ENCODE data around the gene DOCK4. TPM values are rescaled to one million over a fixed set of nuclear protein-coding genes. Genes with fewer than 3 reads are reported as not detected.

DOCK4 gene
- total RNA-seq, 1 donor from 2014 or later, result 4.5 TPM

DNA sequence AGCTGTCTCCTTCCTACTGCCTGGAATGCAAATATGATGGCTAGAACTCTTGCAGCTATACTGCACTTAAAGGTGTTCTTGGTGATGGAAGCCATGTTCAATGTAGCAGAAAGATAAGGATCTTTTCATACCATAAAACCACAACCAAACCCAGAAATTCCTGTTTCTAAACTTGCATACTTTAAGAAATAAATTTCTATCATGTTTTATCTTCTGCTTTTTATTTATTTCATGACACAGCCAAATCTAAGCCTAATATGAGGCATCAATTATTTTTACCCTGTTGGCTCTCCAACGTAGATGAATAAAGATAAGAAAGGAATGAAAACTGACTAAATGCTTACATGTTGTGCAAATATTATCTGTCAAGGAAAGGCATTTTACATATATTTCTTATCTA lies 224.1 kb downstream of the DOCK4 start:
- Histone ChIP-seq H3K27me3 (ENCODE audit: control insufficient read depth, insufficient read depth, low read length) (no peaks in the 10 kb centered on the region), H3K36me3 (ENCODE audit: control insufficient read depth, insufficient read depth, low read length) (no peaks in the 10 kb centered on the region), H3K4me3 (ENCODE audit: low read depth, low read length) (no peak overlapping the region)
- FAIRE-seq (no peak), DNase-seq (ENCODE audit: low read depth) (no peak)
- TF ChIP-seq, protein P1, sequence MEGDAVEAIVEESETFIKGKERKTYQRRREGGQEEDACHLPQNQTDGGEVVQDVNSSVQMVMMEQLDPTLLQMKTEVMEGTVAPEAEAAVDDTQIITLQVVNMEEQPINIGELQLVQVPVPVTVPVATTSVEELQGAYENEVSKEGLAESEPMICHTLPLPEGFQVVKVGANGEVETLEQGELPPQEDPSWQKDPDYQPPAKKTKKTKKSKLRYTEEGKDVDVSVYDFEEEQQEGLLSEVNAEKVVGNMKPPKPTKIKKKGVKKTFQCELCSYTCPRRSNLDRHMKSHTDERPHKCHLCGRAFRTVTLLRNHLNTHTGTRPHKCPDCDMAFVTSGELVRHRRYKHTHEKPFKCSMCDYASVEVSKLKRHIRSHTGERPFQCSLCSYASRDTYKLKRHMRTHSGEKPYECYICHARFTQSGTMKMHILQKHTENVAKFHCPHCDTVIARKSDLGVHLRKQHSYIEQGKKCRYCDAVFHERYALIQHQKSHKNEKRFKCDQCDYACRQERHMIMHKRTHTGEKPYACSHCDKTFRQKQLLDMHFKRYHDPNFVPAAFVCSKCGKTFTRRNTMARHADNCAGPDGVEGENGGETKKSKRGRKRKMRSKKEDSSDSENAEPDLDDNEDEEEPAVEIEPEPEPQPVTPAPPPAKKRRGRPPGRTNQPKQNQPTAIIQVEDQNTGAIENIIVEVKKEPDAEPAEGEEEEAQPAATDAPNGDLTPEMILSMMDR (IDR thresholded peaks at IDR 0.05; ENCODE audit: insufficient read depth, low read length, severe bottlenecking), result no peak

DNA sequence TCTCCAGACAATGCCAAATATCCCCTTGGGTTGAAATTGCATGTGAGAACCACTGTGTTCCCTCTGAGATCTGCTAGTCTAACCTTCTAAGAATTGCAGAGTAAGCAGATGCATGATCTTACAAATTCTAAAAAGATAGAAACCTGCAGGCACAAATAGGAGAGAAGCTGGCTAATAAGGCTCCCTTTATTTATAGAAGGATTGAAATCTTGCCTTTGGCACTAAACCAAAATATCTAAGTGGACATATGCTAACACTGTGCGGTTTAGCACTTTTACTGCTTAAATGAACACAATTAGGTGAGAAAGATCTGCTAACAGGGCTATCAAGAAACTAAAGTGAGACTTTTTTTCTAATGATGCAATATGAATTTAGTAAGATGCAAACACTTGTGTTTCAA lies 225.5 kb downstream of the DOCK4 start:
- TF ChIP-seq, protein P1 (IDR thresholded peaks at IDR 0.05; ENCODE audit: insufficient read depth, low read length, severe bottlenecking), result no peak
- no peaks in the 10 kb centered on the region for H3K36me3 ChIP-seq (ENCODE audit: control insufficient read depth, insufficient read depth, low read length)
- DNase-seq (ENCODE audit: low read depth), result no peak
- no peak for FAIRE-seq
- H3K4me3 ChIP-seq (ENCODE audit: low read depth, low read length), result no peak overlapping the region
- H3K27me3 ChIP-seq (ENCODE audit: control insufficient read depth, insufficient read depth, low read length), result no peaks in the 10 kb centered on the region

DNA sequence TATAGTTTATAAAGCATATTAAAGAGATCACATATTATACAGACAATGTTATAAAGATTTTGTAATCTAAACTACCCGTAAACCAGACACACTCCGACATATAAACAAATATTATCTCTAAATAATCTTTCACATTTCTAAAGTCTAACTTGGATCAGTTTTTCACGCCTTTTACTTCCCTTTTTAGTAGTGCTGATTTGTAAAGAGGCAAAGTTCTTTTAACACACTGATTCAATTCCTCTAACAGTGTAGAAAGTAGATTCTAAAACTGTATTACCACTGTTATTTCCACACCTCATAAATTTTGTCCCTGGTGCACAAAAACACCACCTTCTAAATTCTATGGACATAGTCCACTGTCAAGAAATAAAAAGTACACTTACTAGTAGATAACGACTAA lies 230.9 kb downstream of the DOCK4 start:
- Histone ChIP-seq H3K36me3 (ENCODE audit: control insufficient read depth, insufficient read depth, low read length) (no peaks in the 10 kb centered on the region), H3K27me3 (ENCODE audit: control insufficient read depth, insufficient read depth, low read length) (no peaks in the 10 kb centered on the region), H3K4me3 (ENCODE audit: low read depth, low read length) (no peak overlapping the region)
- DNase-seq (ENCODE audit: low read depth), result no peak
- TF ChIP-seq, protein P1 (IDR thresholded peaks at IDR 0.05; ENCODE audit: insufficient read depth, low read length, severe bottlenecking), result no peak
- no peak for FAIRE-seq

DNA sequence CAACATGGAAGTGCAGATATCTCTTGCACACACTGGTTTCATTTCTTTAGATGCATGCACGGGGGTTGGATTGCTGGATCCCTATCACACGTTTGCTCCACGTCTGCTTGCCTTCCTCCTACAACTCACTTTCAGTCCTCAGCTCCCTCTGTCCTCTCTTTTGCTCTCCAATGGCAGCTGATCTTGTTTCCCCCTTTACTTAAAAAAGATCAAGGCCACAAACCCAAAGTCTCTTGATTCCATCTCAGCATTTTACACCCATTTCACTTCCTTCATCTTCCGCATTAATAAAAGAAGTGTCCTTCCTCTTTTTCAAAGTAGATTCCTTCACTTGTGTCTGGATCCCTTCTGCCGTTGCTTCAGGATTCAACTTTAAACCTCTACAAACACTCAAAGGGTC lies 245.2 kb downstream of the DOCK4 start:
- no peak for DNase-seq (ENCODE audit: low read depth)
- TF ChIP-seq, protein P1 (IDR thresholded peaks at IDR 0.05; ENCODE audit: insufficient read depth, low read length, severe bottlenecking), result no peak
- no peaks in the 10 kb centered on the region for H3K27me3 ChIP-seq (ENCODE audit: control insufficient read depth, insufficient read depth, low read length)
- FAIRE-seq, result no peak
- no peak overlapping the region for H3K4me3 ChIP-seq (ENCODE audit: low read depth, low read length)
- no peaks in the 10 kb centered on the region for H3K36me3 ChIP-seq (ENCODE audit: control insufficient read depth, insufficient read depth, low read length)

DNA sequence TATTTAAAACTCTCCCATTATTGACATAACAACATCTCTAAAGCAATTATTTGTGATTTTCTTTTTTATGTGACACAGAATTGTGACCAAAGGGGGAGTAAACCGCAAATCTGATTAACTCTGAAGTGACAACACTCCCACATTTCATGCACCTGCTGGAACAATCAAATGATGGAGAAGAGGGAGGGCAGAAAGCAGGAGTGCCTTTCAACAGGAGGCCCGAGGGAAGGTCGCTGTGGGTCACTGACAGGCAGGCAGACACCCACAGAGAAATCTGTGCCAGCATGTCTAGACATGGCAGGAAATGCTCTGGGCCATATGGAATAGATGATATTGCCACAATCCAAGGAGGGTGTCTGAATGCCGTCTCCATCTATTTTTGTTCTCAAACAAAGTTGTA lies 247.3 kb downstream of the DOCK4 start:
- no peaks in the 10 kb centered on the region for H3K27me3 ChIP-seq (ENCODE audit: control insufficient read depth, insufficient read depth, low read length)
- H3K36me3 ChIP-seq (ENCODE audit: control insufficient read depth, insufficient read depth, low read length), result no peaks in the 10 kb centered on the region
- no peak overlapping the region for H3K4me3 ChIP-seq (ENCODE audit: low read depth, low read length)
- DNase-seq (ENCODE audit: low read depth) (peak; percentile 73), FAIRE-seq (no peak)
- TF ChIP-seq, protein P1 (IDR thresholded peaks at IDR 0.05; ENCODE audit: insufficient read depth, low read length, severe bottlenecking), result no peak

DNA sequence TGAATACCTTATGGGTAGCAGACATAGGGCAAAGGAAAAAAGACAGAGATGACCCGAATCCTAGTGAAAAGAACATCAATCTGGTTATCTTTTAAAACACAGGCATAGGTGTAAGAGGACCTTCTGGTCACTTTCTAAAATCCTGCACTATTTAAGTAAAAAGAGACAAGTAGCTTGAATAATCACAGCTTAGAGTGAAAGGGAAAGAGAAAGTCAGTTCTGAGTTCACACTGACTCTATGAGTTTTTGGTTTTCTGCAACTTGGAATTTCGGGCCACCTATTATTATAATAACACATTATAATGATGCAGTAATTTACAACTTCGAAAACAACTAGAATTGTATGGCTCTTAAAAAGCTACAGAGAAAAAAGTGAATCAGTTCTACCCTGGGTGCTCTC lies 247.8 kb downstream of the DOCK4 start:
- H3K27me3 ChIP-seq (ENCODE audit: control insufficient read depth, insufficient read depth, low read length), result no peaks in the 10 kb centered on the region
- no peak for FAIRE-seq
- H3K4me3 ChIP-seq (ENCODE audit: low read depth, low read length), result no peak overlapping the region
- TF ChIP-seq, protein P1 (IDR thresholded peaks at IDR 0.05; ENCODE audit: insufficient read depth, low read length, severe bottlenecking), result no peak
- DNase-seq (ENCODE audit: low read depth), result no peak
- H3K36me3 ChIP-seq (ENCODE audit: control insufficient read depth, insufficient read depth, low read length), result no peaks in the 10 kb centered on the region
